K562 (cell line): ENCODE measurements around the gene INHBE. TPM values are rescaled to one million over a fixed set of nuclear protein-coding genes. Genes with fewer than 3 reads are reported as not detected.

Experiments used
- BACH1 ChIP-seq: fragments of 200-800 bp; sonication (Bioruptor generic); IDR thresholded peaks from 2 replicates; pipeline ENCODE4 v1.6.1; 2016; ENCODE audit warnings: missing genetic modification characterization, missing compliant biosample characterization
- DIDO1 ChIP-seq: fragments of 450-650 bp; IDR thresholded peaks from 2 replicates; pipeline ENCODE4 v1.6.1; 2016; ENCODE audit warnings: low read depth, missing biosample characterization, missing genetic modification characterization
- ELF4 ChIP-seq: fragments of 450-650 bp; formaldehyde crosslinking; IDR thresholded peaks from 2 replicates; pipeline ENCODE4 v1.4.0; 2022; ENCODE audit warnings: missing genetic modification characterization
- ERF ChIP-seq: fragments of 450-650 bp; formaldehyde crosslinking; IDR thresholded peaks from 2 replicates; pipeline ENCODE4 v1.4.0; 2020; ENCODE audit warnings: mild to moderate bottlenecking, mixed read lengths
- ESRRA ChIP-seq: fragments of 450-650 bp; IDR thresholded peaks from 2 replicates; pipeline ENCODE4 v1.6.1; 2014; ENCODE audit warnings: low read depth, mild to moderate bottlenecking, moderate library complexity, borderline replicate concordance
- MTA1 ChIP-seq: fragments of 450-650 bp; IDR thresholded peaks from 2 replicates; pipeline ENCODE4 v1.6.1; 2017; ENCODE audit warnings: borderline replicate concordance
- NR2C2 ChIP-seq, 2 experiments: fragments of 200-800 bp in 1 of 2; sonication (Bioruptor generic) in 1 of 2; sonication (generic) in 1 of 2; formaldehyde crosslinking in 1 of 2; IDR thresholded peaks; 2 replicates each; pipeline versions ENCODE4 v1.6.1 to v1.8.0; 2016 to 2022; ENCODE audit warnings: mild to moderate bottlenecking in 1 of 2, missing compliant biosample characterization in 1 of 2, missing genetic modification characterization in 1 of 2, missing genetic modification reagents in 1 of 2
- SMAD1 ChIP-seq: fragments of 150-350 bp; IDR thresholded peaks from 2 replicates; pipeline ENCODE4 v1.6.1; 2014; ENCODE audit warnings: low read length, low read depth; ENCODE audit not compliant: partially characterized antibody
- SMARCA5 ChIP-seq: fragments of 450-650 bp; IDR thresholded peaks from 2 replicates; pipeline ENCODE4 v1.6.1; 2016
- ZNF124 ChIP-seq: sonication (generic); formaldehyde crosslinking; IDR thresholded peaks from 2 replicates; pipeline ENCODE4 v1.8.1; 2022; ENCODE audit warnings: missing genetic modification reagents
- ZNF140 ChIP-seq: fragments of 250-450 bp; sonication (Bioruptor Pico); IDR thresholded peaks from 2 replicates; pipeline ENCODE4 v1.8.0; 2021; ENCODE audit warnings: moderate library complexity, mild to moderate bottlenecking, inconsistent platforms
- ZNF239 ChIP-seq: fragments of 250-450 bp; sonication (Bioruptor Pico); IDR thresholded peaks from 2 replicates; pipeline ENCODE4 v1.4.0; 2020; ENCODE audit warnings: mild to moderate bottlenecking
- polyA plus RNA-seq, 8 experiments: library from polyadenylated mRNA; depleted of rRNA in 4 of 8; stranded (reverse) in 5 of 8; unstranded in 3 of 8; fragments of >200 nt; fragmentation: Nextera tagmentation in 2 of 8; fragmentation: Illumina TruSeq in 1 of 8; extraction: Ambion mirVana in 2 of 8; extraction: Trizol in 1 of 8; gene quantifications; 2 replicates each; pipeline versions ENCODE4 v1.2.1 to v1.2.3, GENCODE V29; 2011 to 2014; ENCODE audit warnings: inconsistent platforms in 1 of 8, missing spikeins in 1 of 8
- total RNA-seq, 7 experiments: library from RNA; depleted of rRNA in 6 of 7; stranded (reverse); fragments of >200 nt in 6 of 7; fragmentation: Illumina TruSeq in 2 of 7; extraction: Trizol in 2 of 7; gene quantifications; 2 replicates each; pipeline versions ENCODE4 v1.2.1 to v1.2.3, GENCODE V29; 2011 to 2021; ENCODE audit warnings: low replicate concordance in 1 of 7
- TF ChIP-seq, protein P1 (sequence below), 2 experiments: fragments of 450-650 bp; formaldehyde crosslinking in 1 of 2; IDR thresholded peaks; 2 replicates each; pipeline versions ENCODE4 v1.4.0 to v1.6.1; 2014 to 2020; ENCODE audit warnings: mild to moderate bottlenecking in 2 of 2, borderline replicate concordance in 1 of 2, low read depth in 1 of 2

INHBE gene
- total and polyA plus RNA-seq, 9 of the 15 experiments (the other 6 are each of a cell fraction or from before 2014, with no cell fraction given): 0.94 to 9.9 (median 7.3) TPM

GRCh38 chr12:57487597-57488401 is 32.7 kb downstream of the INHBE start, which contains the start of gene MARS1 (continued):
- TF ChIP-seq ELF4 (no peak), NR2C2 (CRISPR knock-in tag; IDR thresholded peaks at IDR 0.05) (peak; percentile 87), NR2C2 (tag; IDR thresholded peaks at IDR 0.05) (peak; percentile 98), SMAD1 (peak; percentile 78), BACH1 (tag) (no peak), DIDO1 (peak; percentile 57; the same call in 1 of the 2 replicates), ERF (CRISPR knock-in tag) (no peak), SMARCA5 (peak; percentile 51; the same call in 1 of the 2 replicates), ZNF239 (CRISPR knock-in tag) (no peak), ZNF140 (CRISPR knock-in tag) (no peak), ESRRA (0 out of 2 replicates have a peak, but pooled peaks have one; percentile 31), ZNF124 (CRISPR knock-in tag) (no peak), MTA1 (0 out of 2 replicates have a peak, but pooled peaks have one; percentile 24)
- TF ChIP-seq, protein P1, sequence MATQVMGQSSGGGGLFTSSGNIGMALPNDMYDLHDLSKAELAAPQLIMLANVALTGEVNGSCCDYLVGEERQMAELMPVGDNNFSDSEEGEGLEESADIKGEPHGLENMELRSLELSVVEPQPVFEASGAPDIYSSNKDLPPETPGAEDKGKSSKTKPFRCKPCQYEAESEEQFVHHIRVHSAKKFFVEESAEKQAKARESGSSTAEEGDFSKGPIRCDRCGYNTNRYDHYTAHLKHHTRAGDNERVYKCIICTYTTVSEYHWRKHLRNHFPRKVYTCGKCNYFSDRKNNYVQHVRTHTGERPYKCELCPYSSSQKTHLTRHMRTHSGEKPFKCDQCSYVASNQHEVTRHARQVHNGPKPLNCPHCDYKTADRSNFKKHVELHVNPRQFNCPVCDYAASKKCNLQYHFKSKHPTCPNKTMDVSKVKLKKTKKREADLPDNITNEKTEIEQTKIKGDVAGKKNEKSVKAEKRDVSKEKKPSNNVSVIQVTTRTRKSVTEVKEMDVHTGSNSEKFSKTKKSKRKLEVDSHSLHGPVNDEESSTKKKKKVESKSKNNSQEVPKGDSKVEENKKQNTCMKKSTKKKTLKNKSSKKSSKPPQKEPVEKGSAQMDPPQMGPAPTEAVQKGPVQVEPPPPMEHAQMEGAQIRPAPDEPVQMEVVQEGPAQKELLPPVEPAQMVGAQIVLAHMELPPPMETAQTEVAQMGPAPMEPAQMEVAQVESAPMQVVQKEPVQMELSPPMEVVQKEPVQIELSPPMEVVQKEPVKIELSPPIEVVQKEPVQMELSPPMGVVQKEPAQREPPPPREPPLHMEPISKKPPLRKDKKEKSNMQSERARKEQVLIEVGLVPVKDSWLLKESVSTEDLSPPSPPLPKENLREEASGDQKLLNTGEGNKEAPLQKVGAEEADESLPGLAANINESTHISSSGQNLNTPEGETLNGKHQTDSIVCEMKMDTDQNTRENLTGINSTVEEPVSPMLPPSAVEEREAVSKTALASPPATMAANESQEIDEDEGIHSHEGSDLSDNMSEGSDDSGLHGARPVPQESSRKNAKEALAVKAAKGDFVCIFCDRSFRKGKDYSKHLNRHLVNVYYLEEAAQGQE (IDR thresholded peaks at IDR 0.05; ENCODE audit: borderline replicate concordance): no peak
- TF ChIP-seq, protein P1 (CRISPR knock-in tag; IDR thresholded peaks at IDR 0.05; ENCODE audit: low read depth): 0 out of 2 replicates have a peak, but pooled peaks have one; percentile 20
